ENCODE data around the gene CRYGD. TPM values are rescaled to one million over a fixed set of nuclear protein-coding genes. Genes with fewer than 3 reads are reported as not detected.
A peak's percentile ranks its signal among the peaks of the same experiment; 100 is the strongest.

CRYGD gene
- total and polyA plus RNA-seq, 2 of the 13 experiments (the other 11 are each of a cell fraction or from before 2014, with no cell fraction given) = not detected

DNA sequence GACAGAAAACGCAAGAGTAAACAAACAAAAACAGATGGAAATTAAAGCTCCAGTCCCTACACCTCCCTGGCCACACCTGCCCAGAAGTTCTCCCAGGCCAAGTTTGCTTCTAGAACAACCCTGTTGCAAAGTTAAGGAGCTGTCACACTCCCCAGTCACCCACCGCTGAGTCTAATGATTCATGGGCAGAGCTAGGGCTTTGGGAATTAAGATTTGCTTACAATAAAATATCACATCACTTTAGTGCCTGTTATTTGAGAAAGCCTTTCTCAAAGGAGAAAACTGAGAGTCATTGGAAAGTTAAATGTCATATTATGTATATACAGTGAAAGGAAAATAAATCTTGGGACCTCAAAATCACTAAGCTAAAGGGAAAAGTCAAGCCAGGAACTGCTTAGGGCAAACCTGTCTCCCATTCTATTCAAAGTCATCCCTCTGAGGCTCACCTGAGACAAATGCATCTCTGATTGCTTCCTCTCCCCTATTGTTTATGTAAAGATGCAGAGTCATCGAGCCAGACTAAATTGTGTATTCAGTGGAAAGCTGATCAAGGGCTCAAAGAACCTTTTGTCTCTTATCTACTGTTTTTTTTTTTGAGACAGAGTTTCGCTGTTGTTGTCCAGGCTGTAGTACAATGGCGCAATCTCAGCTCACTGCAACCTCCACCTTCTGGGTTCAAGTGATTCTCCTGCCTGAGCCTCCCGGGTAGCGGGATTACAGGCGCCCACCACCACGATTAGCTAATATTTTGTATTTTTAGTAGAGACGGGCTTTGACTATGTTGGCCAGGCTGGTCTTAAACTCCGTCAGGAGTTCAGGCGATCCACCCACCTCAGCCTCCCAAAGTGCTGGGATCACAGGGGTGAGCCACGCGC, 18.8 kb upstream of the CRYGD start (continued):
- TF ChIP-seq, protein P1, sequence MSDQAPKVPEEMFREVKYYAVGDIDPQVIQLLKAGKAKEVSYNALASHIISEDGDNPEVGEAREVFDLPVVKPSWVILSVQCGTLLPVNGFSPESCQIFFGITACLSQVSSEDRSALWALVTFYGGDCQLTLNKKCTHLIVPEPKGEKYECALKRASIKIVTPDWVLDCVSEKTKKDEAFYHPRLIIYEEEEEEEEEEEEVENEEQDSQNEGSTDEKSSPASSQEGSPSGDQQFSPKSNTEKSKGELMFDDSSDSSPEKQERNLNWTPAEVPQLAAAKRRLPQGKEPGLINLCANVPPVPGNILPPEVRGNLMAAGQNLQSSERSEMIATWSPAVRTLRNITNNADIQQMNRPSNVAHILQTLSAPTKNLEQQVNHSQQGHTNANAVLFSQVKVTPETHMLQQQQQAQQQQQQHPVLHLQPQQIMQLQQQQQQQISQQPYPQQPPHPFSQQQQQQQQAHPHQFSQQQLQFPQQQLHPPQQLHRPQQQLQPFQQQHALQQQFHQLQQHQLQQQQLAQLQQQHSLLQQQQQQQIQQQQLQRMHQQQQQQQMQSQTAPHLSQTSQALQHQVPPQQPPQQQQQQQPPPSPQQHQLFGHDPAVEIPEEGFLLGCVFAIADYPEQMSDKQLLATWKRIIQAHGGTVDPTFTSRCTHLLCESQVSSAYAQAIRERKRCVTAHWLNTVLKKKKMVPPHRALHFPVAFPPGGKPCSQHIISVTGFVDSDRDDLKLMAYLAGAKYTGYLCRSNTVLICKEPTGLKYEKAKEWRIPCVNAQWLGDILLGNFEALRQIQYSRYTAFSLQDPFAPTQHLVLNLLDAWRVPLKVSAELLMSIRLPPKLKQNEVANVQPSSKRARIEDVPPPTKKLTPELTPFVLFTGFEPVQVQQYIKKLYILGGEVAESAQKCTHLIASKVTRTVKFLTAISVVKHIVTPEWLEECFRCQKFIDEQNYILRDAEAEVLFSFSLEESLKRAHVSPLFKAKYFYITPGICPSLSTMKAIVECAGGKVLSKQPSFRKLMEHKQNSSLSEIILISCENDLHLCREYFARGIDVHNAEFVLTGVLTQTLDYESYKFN (CRISPR knock-in tag; conservative IDR thresholded peaks at IDR 0.05) = peak; percentile 50; the same call in 1 of the 2 replicates
- TF ChIP-seq GTF2F1 (IDR thresholded peaks at IDR 0.05; ENCODE audit: low read length) (no peak), CENPT (CRISPR knock-in tag; IDR thresholded peaks at IDR 0.05; ENCODE audit: low read depth) (no peak), CBX5 (CRISPR knock-in tag; IDR thresholded peaks at IDR 0.05; ENCODE audit: borderline replicate concordance) (peak; percentile 82; the same call in 1 of the 2 replicates), MXD4 (CRISPR knock-in tag; IDR thresholded peaks at IDR 0.05) (no peak), MAF1 (CRISPR knock-in tag; IDR thresholded peaks at IDR 0.05; ENCODE audit: borderline replicate concordance) (no peak), NFATC3 (CRISPR knock-in tag; IDR thresholded peaks at IDR 0.05) (no peak), SYNCRIP (IDR thresholded peaks at IDR 0.05; ENCODE audit: insufficient read depth, low read depth, low read length) (no peak), ZNF263 (CRISPR knock-in tag; IDR thresholded peaks at IDR 0.05) (0 out of 2 replicates have a peak, but pooled peaks have one; percentile 38), REL (CRISPR knock-in tag; conservative IDR thresholded peaks at IDR 0.05) (no peak), THAP11 (CRISPR knock-in tag; IDR thresholded peaks at IDR 0.05) (no peak; the same call in 1 of the 2 replicates), ZSCAN9 (CRISPR knock-in tag; IDR thresholded peaks at IDR 0.05; ENCODE audit: borderline replicate concordance) (no peak), ZNF253 (CRISPR knock-in tag; IDR thresholded peaks at IDR 0.05; ENCODE audit: borderline replicate concordance) (no peak), SOX13 (IDR thresholded peaks at IDR 0.05) (peak; percentile 97), SOX13 (CRISPR knock-in tag; conservative IDR thresholded peaks at IDR 0.05 in 1 of 2, IDR thresholded peaks at IDR 0.05 in 1 of 2) (peak in 1 of 2 experiments; percentile 99; a peak in 2 of 4 replicates), TOPORS (CRISPR knock-in tag; IDR thresholded peaks at IDR 0.05) (no peak), ZFP36 (IDR thresholded peaks at IDR 0.05; ENCODE audit: borderline replicate concordance, low read depth, low read length, partially characterized antibody) (no peak), NR2F6 (IDR thresholded peaks at IDR 0.05) (no peak), NR2F6 (CRISPR knock-in tag; IDR thresholded peaks at IDR 0.05) (peak; percentile 36; the same call in 1 of the 2 replicates), HMG20A (CRISPR knock-in tag; IDR thresholded peaks at IDR 0.05; ENCODE audit: borderline replicate concordance) (peak; percentile 70), ETV5 (CRISPR knock-in tag; IDR thresholded peaks at IDR 0.05; ENCODE audit: borderline replicate concordance) (no peak), ZFYVE20 (CRISPR knock-in tag; IDR thresholded peaks at IDR 0.05; ENCODE audit: borderline replicate concordance, low read depth) (no peak)
- TF ChIP-seq, protein P2, sequence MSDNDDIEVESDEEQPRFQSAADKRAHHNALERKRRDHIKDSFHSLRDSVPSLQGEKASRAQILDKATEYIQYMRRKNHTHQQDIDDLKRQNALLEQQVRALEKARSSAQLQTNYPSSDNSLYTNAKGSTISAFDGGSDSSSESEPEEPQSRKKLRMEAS (IDR thresholded peaks at IDR 0.05) = peak; percentile 45; the same call in 1 of the 2 replicates
- TF ChIP-seq, protein P3, sequence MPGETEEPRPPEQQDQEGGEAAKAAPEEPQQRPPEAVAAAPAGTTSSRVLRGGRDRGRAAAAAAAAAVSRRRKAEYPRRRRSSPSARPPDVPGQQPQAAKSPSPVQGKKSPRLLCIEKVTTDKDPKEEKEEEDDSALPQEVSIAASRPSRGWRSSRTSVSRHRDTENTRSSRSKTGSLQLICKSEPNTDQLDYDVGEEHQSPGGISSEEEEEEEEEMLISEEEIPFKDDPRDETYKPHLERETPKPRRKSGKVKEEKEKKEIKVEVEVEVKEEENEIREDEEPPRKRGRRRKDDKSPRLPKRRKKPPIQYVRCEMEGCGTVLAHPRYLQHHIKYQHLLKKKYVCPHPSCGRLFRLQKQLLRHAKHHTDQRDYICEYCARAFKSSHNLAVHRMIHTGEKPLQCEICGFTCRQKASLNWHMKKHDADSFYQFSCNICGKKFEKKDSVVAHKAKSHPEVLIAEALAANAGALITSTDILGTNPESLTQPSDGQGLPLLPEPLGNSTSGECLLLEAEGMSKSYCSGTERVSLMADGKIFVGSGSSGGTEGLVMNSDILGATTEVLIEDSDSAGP (CRISPR knock-in tag; IDR thresholded peaks at IDR 0.05; ENCODE audit: borderline replicate concordance) = no peak
- TF ChIP-seq, protein P4, sequence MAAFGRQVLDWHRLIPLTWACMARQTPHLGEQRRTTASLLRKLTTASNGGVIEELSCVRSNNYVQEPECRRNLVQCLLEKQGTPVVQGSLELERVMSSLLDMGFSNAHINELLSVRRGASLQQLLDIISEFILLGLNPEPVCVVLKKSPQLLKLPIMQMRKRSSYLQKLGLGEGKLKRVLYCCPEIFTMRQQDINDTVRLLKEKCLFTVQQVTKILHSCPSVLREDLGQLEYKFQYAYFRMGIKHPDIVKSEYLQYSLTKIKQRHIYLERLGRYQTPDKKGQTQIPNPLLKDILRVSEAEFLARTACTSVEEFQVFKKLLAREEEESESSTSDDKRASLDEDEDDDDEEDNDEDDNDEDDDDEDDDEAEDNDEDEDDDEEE (CRISPR knock-in tag; IDR thresholded peaks at IDR 0.05) = no peak

Data from HepG2 (cell line).